GM19372 (cell line): ENCODE measurements around the gene SUGP1.

Experiments used
- ATAC-seq: cut with Tn5 transposase; IDR thresholded peaks from one replicate; pipeline ENCODE4 v1.9.1; 2021; ENCODE audit warnings: mild to moderate bottlenecking, low read depth, moderate library complexity; ENCODE audit not compliant: unreplicated experiment

The SUGP1 gene

GRCh38 chr19:19304186-19304965 lies 15.9 kb downstream of the SUGP1 start:
- no peak for ATAC-seq

- ATAC-seq, result no peak
These were observed 16.9 kb downstream of the SUGP1 start for GRCh38 chr19:19303411-19303810.

GRCh38 chr19:19300613-19301012 lies 19.7 kb downstream of the SUGP1 start:
- ATAC-seq, result no peak

- no peak for ATAC-seq
These were observed 22.6 kb downstream of the SUGP1 start for GRCh38 chr19:19297759-19298158.

- no peak for ATAC-seq
These were observed 23.2 kb downstream of the SUGP1 start for GRCh38 chr19:19296953-19297689.

- no peak for ATAC-seq
These were observed 25.4 kb downstream of the SUGP1 start for GRCh38 chr19:19294914-19295313.

GRCh38 chr19:19292607-19293006 lies 27.7 kb downstream of the SUGP1 start:
- ATAC-seq, result no peak

- no peak for ATAC-seq
These were observed 34.6 kb downstream of the SUGP1 start for GRCh38 chr19:19285686-19286085.

GRCh38 chr19:19280561-19280960 lies 39.7 kb downstream of the SUGP1 start:
- no peak for ATAC-seq

GRCh38 chr19:19279853-19280252 lies 40.5 kb downstream of the SUGP1 start:
- no peak for ATAC-seq

GRCh38 chr19:19279062-19279612 lies 41.2 kb downstream of the SUGP1 start:
- no peak for ATAC-seq

GRCh38 chr19:19278315-19278714 lies 42.0 kb downstream of the SUGP1 start:
- no peak for ATAC-seq

- no peak for ATAC-seq
These were observed 43.5 kb downstream of the SUGP1 start for GRCh38 chr19:19276851-19277250.

GRCh38 chr19:19276386-19276785 lies 43.9 kb downstream of the SUGP1 start:
- ATAC-seq, result no peak

GRCh38 chr19:19274716-19275565 lies 45.4 kb downstream of the SUGP1 start:
- ATAC-seq, result no peak

GRCh38 chr19:19274146-19274545 lies 46.2 kb downstream of the SUGP1 start:
- no peak for ATAC-seq

GRCh38 chr19:19271828-19272599 lies 48.3 kb downstream of the SUGP1 start:
- ATAC-seq, result no peak

- no peak for ATAC-seq
These were observed 49.3 kb downstream of the SUGP1 start for GRCh38 chr19:19270749-19271571.
